Endothelial cell of umbilical vein (primary cell): Measurements from ENCODE around the gene NFKBIE. TPM values are rescaled to one million over a fixed set of nuclear protein-coding genes. Genes with fewer than 3 reads are reported as not detected.
A peak's percentile ranks its signal among the peaks of the same experiment; 100 is the strongest.

ENCODE experiments used
- BruUV-seq: library from RNA; stranded (reverse); fragments of 400-500 nt; replicated peaks from 2 replicates; lab custom pipeline; 2021; lab: Mats Ljungman, UMichigan
- CTCF ChIA-PET: fragments of 300-600, 350-600 bp; sonication (Branson Sonifier 250); formaldehyde crosslinking; loops from one replicate; lab custom pipeline; 2021; ENCODE audit warnings: antibody characterized with exemption, inconsistent platforms; lab: Charles Lee
- POLR2A ChIA-PET: fragments of 300-600, 350-600 bp; sonication (Branson Sonifier 250); formaldehyde crosslinking; loops from one replicate; lab custom pipeline; 2021; ENCODE audit warnings: antibody characterized with exemption, inconsistent platforms; lab: Charles Lee
- DNase-seq: peaks from one replicate; pipeline ENCODE4 v3.0.0-alpha.2; 2011; ENCODE audit warnings: low read depth, low spot score
- FAIRE-seq: peaks from 2 replicates; lab custom pipeline; 2011; peaks lifted over from hg19 to GRCh38; lab: Jason Lieb, UNC
- H2AFZ ChIP-seq: 2 replicates; pipeline ENCODE4 v1.6.0; 2012; ENCODE audit warnings: low read depth, low read length, control low read depth, inconsistent platforms
- H3K27ac ChIP-seq: 2 replicates; pipeline ENCODE4 v1.5.1; 2011; ENCODE audit warnings: low read depth, mild to moderate bottlenecking, control low read depth, low read length, moderate library complexity; ENCODE audit not compliant: insufficient read depth
- H3K27me3 ChIP-seq, 2 experiments: 2 replicates each; pipeline versions ENCODE4 v1.6.0 to v1.6.1; 2011; ENCODE audit warnings: low read length in 2 of 2, mixed read lengths in 1 of 2; ENCODE audit not compliant: control insufficient read depth in 2 of 2, insufficient read depth in 2 of 2
- H3K36me3 ChIP-seq, 2 experiments: 2 replicates in 1 of 2; 3 replicates in 1 of 2; pipeline ENCODE4 v1.5.1; 2011; ENCODE audit warnings: low read length in 2 of 2, mild to moderate bottlenecking in 1 of 2, moderate library complexity in 1 of 2; ENCODE audit not compliant: control insufficient read depth in 2 of 2, insufficient read depth in 2 of 2; ENCODE audit errors: extremely low read depth in 1 of 2
- H3K4me1 ChIP-seq: 3 replicates; pipeline ENCODE4 v1.5.1; 2011; ENCODE audit warnings: mild to moderate bottlenecking, low read length; ENCODE audit not compliant: control insufficient read depth, insufficient read depth; ENCODE audit errors: extremely low read depth
- H3K4me2 ChIP-seq: 2 replicates; pipeline ENCODE4 v1.6.1; 2011; ENCODE audit warnings: low read length, control low read depth, mixed read lengths; ENCODE audit not compliant: insufficient read depth
- H3K4me3 ChIP-seq, 3 experiments: fragments of 200-600 bp in 1 of 3; sonication (generic), shearing (Covaris generic) in 1 of 3; replicated peaks in 1 of 3; 2 replicates each; pipeline ENCODE4 v1.5.1; 2011 to 2016; ENCODE audit warnings: control low read depth in 3 of 3, low read length in 3 of 3, mild to moderate bottlenecking in 2 of 3, inconsistent platforms in 1 of 3, low read depth in 1 of 3, moderate library complexity in 1 of 3; ENCODE audit not compliant: insufficient read depth in 1 of 3
- H3K79me2 ChIP-seq: 2 replicates; pipeline ENCODE4 v1.6.0; 2012; ENCODE audit warnings: low read length, inconsistent platforms; ENCODE audit not compliant: control insufficient read depth, insufficient read depth
- H3K9ac ChIP-seq: replicated peaks from 2 replicates; pipeline ENCODE3; 2011; ENCODE audit warnings: low read length, control low read depth; ENCODE audit not compliant: insufficient read depth; ENCODE audit errors: extremely low read depth
- H3K9me1 ChIP-seq: replicated peaks from 3 replicates; pipeline ENCODE4 v1.6.0; 2011; ENCODE audit warnings: mild to moderate bottlenecking, low read length; ENCODE audit not compliant: control insufficient read depth, insufficient read depth; ENCODE audit errors: extremely low read depth
- H3K9me3 ChIP-seq: replicated peaks from 2 replicates; pipeline ENCODE4 v1.5.1; 2012; ENCODE audit warnings: low read length, inconsistent platforms; ENCODE audit not compliant: control insufficient read depth, insufficient read depth
- H4K20me1 ChIP-seq: replicated peaks from 2 replicates; pipeline ENCODE3; 2011; ENCODE audit warnings: mild to moderate bottlenecking, low read length; ENCODE audit not compliant: control insufficient read depth, insufficient read depth; ENCODE audit errors: extremely low read depth
- CTCF ChIP-seq, 2 donors: IDR thresholded peaks; 1 replicate in 1 of 2; 2 replicates in 1 of 2; pipeline ENCODE4 v1.5.1; 2011; ENCODE audit warnings: low read length in 2 of 2, mild to moderate bottlenecking in 2 of 2, moderate library complexity in 2 of 2, control low read depth in 1 of 2, inconsistent platforms in 1 of 2, low read depth in 1 of 2; ENCODE audit not compliant: insufficient read depth in 1 of 2; ENCODE audit errors: extremely low read depth in 1 of 2
- EZH2 ChIP-seq: IDR thresholded peaks from 2 replicates; pipeline ENCODE4 v1.6.1; 2012; ENCODE audit warnings: borderline replicate concordance, low read depth, mild to moderate bottlenecking, moderate library complexity, low read length, inconsistent platforms; ENCODE audit not compliant: severe bottlenecking
- dilution Hi-C: fragments of 300-500 bp; cut with MboI; formaldehyde crosslinking; loops from one replicate; pipeline ENCODE4 v1.15.0; 2019; ENCODE audit warnings: low sequenced_read_pairs; ENCODE audit not compliant: extremely low pct_ligation_motif_present
- intact Hi-C: fragments of 100-400 bp; cut with micrococcal nuclease; formaldehyde crosslinking; loops from one replicate; pipeline ENCODE4 v1.10.0; 2022
- polyA plus RNA-seq, 4 experiments: library from polyadenylated mRNA; depleted of rRNA in 3 of 4; stranded (reverse) in 3 of 4; unstranded in 1 of 4; fragments of >200 nt; gene quantifications; 2 replicates each; pipeline versions ENCODE4 v1.2.1 to v1.2.3, GENCODE V29; 2011 to 2012; ENCODE audit warnings: missing spikeins in 1 of 4
- total RNA-seq: library from RNA; stranded (reverse); gene quantifications from 2 replicates; pipeline ENCODE4 v1.2.3, GENCODE V29; 2021

NFKBIE gene
- total and polyA plus RNA-seq, 2 donors (not counting 3 experiments of a cell fraction or from before 2014, with no cell fraction given), result 19.0 to 22.6 TPM

- no peak for DNase-seq
- H3K4me2 ChIP-seq, result peak overlapping the region; percentile 28
Measured at GRCh38 chr6:44275749-44276648, 10.6 kb upstream of the NFKBIE start.

More at GRCh38 chr6:44275749-44276648, 10.6 kb upstream of the NFKBIE start:
- dilution Hi-C loops (no loop called here), intact Hi-C loops (no loop called here)
- Histone ChIP-seq H3K4me3 (no peak overlapping the region), H3K27me3 (peaks cover 28 to 42% of the 10 kb centered on the region in 2 experiments), H3K9me1 (no peaks in the 10 kb centered on the region), H3K9ac (no peak overlapping the region), H3K79me2 (no peaks in the 10 kb centered on the region), H3K4me1 (no peaks in the 10 kb centered on the region), H2AFZ (peak overlapping the region; percentile 64), H3K36me3 (no peaks in the 10 kb centered on the region), H3K9me3 (no peaks in the 10 kb centered on the region), H4K20me1 (no peaks in the 10 kb centered on the region), H3K27ac (no peak overlapping the region)
- TF ChIP-seq EZH2, result peak; percentile 62
- TF ChIP-seq CTCF (IDR thresholded peaks at IDR 0.05; ENCODE audit: extremely low read depth in 1 of 2, insufficient read depth in 1 of 2, low read depth in 1 of 2, low read length in 2 of 2), result no peak
- POLR2A ChIA-PET, result interaction anchor here (0.6 kb wide), 1 partner anchor 13 kb away, joined by 6 read pairs; no protein-coding TSS in a partner anchor
- CTCF ChIA-PET, result interaction anchor here (0.7 to 3.0 kb wide), 7 partner anchors 8 to 62 kb away, joined by 3 to 12 read pairs (median 5); partner anchors contain the start of gene AARS2
- no peak for FAIRE-seq
- no TSS peak for BruUV-seq
